22Rv1 (cell line): ENCODE measurements around the gene PTPRD.

Experiments
- H3K27ac ChIP-seq: fragments of 450-650 bp; 2 replicates; pipeline ENCODE4 v1.5.1; 2017
- ZFX ChIP-seq: fragments of 450-650 bp; IDR thresholded peaks from 2 replicates; pipeline ENCODE4 v1.6.1; 2017; ENCODE audit warnings: antibody characterized with exemption, borderline replicate concordance
- TF ChIP-seq, protein P1 (sequence below): fragments of 450-650 bp; IDR thresholded peaks from 2 replicates; pipeline ENCODE4 v1.5.1; 2017; ENCODE audit warnings: mild to moderate bottlenecking

PTPRD gene

DNA sequence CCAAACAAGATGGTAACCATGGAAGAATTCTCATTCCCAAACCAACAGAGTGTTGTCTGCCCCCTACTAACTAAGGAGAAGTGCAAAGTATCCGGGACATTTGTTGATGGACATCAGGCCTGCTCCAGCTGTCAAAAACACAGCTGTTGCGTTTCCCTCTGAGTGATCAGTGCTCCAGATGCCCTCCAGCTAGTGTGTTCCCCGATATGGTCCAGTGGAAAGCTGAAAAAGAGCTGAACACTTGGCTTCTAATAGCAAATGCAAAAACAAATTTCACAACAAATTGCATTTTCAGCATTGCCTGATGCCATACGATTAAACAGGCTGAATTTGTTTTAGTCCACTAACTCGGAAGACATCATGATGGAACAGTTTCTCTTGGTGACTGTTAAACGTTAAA is 1398.7 kb downstream of the PTPRD start:
- H3K27ac ChIP-seq = no peak overlapping the region
- TF ChIP-seq, protein P1, sequence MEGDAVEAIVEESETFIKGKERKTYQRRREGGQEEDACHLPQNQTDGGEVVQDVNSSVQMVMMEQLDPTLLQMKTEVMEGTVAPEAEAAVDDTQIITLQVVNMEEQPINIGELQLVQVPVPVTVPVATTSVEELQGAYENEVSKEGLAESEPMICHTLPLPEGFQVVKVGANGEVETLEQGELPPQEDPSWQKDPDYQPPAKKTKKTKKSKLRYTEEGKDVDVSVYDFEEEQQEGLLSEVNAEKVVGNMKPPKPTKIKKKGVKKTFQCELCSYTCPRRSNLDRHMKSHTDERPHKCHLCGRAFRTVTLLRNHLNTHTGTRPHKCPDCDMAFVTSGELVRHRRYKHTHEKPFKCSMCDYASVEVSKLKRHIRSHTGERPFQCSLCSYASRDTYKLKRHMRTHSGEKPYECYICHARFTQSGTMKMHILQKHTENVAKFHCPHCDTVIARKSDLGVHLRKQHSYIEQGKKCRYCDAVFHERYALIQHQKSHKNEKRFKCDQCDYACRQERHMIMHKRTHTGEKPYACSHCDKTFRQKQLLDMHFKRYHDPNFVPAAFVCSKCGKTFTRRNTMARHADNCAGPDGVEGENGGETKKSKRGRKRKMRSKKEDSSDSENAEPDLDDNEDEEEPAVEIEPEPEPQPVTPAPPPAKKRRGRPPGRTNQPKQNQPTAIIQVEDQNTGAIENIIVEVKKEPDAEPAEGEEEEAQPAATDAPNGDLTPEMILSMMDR = no peak
- TF ChIP-seq ZFX = no peak

DNA sequence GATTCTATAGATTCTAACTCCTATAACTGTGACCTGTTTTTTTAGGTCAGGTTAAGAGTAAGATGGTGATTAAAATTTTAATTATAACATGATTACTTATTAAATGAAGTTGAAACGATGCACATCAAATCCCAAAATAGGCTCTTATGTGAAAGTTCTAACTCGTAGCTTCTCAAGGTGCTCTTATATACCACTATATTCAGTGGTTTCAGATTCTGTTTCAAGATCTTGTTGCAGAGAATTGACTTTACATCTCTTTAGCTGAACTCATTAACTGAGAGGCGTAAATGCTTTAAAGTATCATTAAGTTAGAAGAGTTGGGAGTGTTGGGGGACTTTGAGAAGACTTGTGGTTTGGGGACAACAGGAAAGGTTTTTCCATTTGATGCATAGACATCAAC is 1399.8 kb downstream of the PTPRD start:
- TF ChIP-seq, protein P1 = no peak
- TF ChIP-seq ZFX = no peak
- no peak overlapping the region for H3K27ac ChIP-seq

DNA sequence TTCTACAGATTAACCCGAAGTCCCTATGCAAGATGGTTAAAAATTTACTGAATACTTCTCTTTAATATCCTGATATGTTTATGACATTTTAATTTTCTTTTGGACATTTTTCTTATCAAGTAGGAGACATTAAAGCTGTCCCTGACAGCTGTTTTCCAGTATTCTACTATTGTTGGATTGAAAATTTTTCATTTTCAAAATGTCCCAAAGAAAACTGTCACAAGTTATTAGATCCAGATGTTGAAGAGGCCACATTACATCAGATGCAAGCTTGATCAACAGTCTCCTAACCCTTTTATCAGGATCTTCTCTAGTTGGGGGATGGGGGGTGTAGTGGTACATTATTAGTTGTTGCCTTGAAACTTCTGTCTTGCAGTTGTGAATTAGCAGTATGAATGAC is 1410.5 kb downstream of the PTPRD start:
- TF ChIP-seq ZFX = no peak
- TF ChIP-seq, protein P1 = no peak
- no peak overlapping the region for H3K27ac ChIP-seq

DNA sequence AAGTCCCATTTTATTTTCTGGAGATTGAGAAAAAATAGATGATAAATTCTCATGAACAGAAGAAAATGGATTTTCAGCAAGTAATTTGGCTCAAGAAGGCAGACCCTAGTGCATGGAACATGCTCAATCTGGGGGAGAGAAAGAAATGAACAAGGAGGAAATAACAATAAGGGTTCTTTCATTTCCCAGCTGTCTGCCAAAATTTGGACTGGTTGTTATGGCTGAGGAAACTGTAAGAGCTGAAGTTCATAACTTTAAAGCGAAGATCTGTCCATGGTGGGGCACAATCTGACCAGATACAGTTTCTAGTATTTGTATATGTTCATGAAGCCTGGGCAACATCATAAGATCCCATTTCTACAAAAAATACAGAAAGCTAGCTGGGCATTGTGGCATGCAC is 1426.7 kb downstream of the PTPRD start:
- no peak overlapping the region for H3K27ac ChIP-seq

DNA sequence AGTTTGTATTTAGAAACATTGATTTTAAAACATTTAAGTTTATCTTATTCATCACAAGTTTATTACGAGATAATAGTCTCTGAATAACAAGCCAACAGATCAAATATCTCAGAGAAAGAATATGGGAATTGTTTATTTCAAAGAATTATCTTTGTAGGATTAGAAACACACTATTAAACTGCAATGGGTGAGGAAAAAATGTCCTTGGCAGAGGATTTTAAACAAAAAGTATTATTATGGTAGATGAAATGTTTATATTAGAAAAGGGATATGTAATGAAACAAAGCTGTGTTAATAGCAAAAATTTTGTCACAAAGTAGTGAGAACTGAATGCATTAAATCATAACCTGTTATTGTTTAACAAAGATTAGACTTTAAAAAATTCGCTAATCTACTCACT is 1430.4 kb downstream of the PTPRD start:
- H3K27ac ChIP-seq = no peak overlapping the region
- TF ChIP-seq, protein P1 = no peak
- TF ChIP-seq ZFX = no peak

More for the DNA sequence above, 1426.7 kb downstream of the PTPRD start:
- no peak for TF ChIP-seq ZFX
- TF ChIP-seq, protein P1 = no peak

DNA sequence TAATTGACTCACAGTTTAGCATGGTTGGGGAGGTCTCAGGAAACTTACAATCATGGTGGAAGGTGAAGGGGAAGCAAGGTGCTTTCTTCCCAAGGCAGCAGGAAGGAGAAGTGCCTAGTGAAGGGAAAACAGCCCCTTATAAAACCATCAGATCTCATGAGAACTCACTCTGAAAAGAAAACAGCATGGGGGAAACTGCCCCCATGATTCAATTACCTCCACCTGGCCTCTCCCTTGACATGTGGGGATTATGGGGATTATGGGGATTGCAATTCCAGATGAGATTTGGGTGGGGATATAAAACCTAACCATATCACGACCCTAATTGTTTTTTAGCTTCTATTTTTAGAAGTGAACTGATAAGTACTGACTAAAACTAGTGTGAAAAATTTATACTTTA is 1435.7 kb downstream of the PTPRD start:
- H3K27ac ChIP-seq = no peak overlapping the region
- TF ChIP-seq, protein P1 = no peak

DNA sequence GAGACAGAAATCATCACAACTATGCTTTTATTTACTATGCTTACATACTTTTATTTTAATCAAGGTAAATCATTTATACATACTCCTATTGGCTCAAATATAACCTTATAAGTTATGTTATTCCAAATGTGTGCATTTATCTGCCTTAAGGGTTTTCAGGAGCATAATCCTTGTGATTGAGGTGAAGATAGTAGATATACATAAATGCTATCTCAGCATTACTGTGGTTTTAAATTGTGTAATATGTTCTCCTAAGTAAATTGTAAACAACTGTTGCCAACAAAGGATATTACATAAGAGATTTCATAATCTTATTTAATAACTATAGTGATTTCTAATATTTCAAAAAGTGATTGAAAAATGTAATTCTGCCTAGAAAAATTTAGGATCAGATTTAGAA is 1438.4 kb downstream of the PTPRD start:
- no peak overlapping the region for H3K27ac ChIP-seq
- TF ChIP-seq, protein P1 = no peak
- no peak for TF ChIP-seq ZFX
